H9 (cell line): ENCODE measurements around the gene ARHGAP1. TPM values are rescaled to one million over a fixed set of nuclear protein-coding genes. Genes with fewer than 3 reads are reported as not detected.
A peak's percentile ranks its signal among the peaks of the same experiment; 100 is the strongest.

Experiments
- DNase-seq: peaks from one replicate; pipeline ENCODE4 v3.0.0-alpha.2; 2017
- H2AFZ ChIP-seq: one replicate; pipeline ENCODE4 v1.6.1; 2013; ENCODE audit warnings: mild to moderate bottlenecking, low read length, control low read depth, moderate library complexity
- H2AK5ac ChIP-seq: 2 replicates; pipeline ENCODE4 v1.6.1; 2013; ENCODE audit warnings: low read length, control low read depth, mixed read lengths; ENCODE audit not compliant: insufficient read length
- H2BK120ac ChIP-seq: one replicate; pipeline ENCODE4 v1.6.1; 2013; ENCODE audit warnings: low read depth, mild to moderate bottlenecking, low read length, control low read depth, inconsistent platforms; ENCODE audit not compliant: poor library complexity, severe bottlenecking
- H2BK12ac ChIP-seq: 2 replicates; pipeline ENCODE4 v1.6.1; 2013; ENCODE audit warnings: low read length, control low read depth, mixed read lengths, low read depth; ENCODE audit not compliant: insufficient read length
- H2BK15ac ChIP-seq: 2 replicates; pipeline ENCODE4 v1.6.1; 2013; ENCODE audit warnings: low read depth, low read length, control low read depth
- H2BK20ac ChIP-seq: one replicate; pipeline ENCODE4 v1.6.1; 2013; ENCODE audit warnings: low read depth, mild to moderate bottlenecking, low read length, control low read depth, inconsistent platforms; ENCODE audit not compliant: poor library complexity, severe bottlenecking
- H2BK5ac ChIP-seq: 2 replicates; pipeline ENCODE4 v1.6.1; 2013; ENCODE audit warnings: low read length, control low read depth, mixed read lengths; ENCODE audit not compliant: insufficient read length
- H3K14ac ChIP-seq: 2 replicates; pipeline ENCODE4 v1.6.1; 2013; ENCODE audit warnings: low read length, control low read depth; ENCODE audit not compliant: insufficient read depth
- H3K18ac ChIP-seq: 2 replicates; pipeline ENCODE4 v1.6.1; 2013; ENCODE audit warnings: low read depth, mild to moderate bottlenecking, mixed read lengths, low read length, control low read depth; ENCODE audit not compliant: insufficient read length
- H3K23ac ChIP-seq: 2 replicates; pipeline ENCODE4 v1.6.1; 2013; ENCODE audit warnings: low read length, control low read depth, mixed read lengths, low read depth; ENCODE audit not compliant: insufficient read length
- H3K23me2 ChIP-seq: 2 replicates; pipeline ENCODE4 v1.6.1; 2013; ENCODE audit warnings: low read depth, mild to moderate bottlenecking, mixed read lengths, low read length, control low read depth; ENCODE audit not compliant: insufficient read length, poor library complexity, severe bottlenecking
- H3K27ac ChIP-seq: 2 replicates; pipeline ENCODE4 v1.5.1; 2013; ENCODE audit warnings: low read length, control low read depth, mixed read lengths, low read depth; ENCODE audit not compliant: insufficient read length
- H3K27me3 ChIP-seq: 2 replicates; pipeline ENCODE4 v1.6.1; 2013; ENCODE audit warnings: low read length, control low read depth, inconsistent platforms; ENCODE audit not compliant: insufficient read depth
- H3K4ac ChIP-seq: 2 replicates; pipeline ENCODE4 v1.6.1; 2013; ENCODE audit warnings: low read depth, mild to moderate bottlenecking, control low read depth, inconsistent platforms, low read length, moderate library complexity
- H3K4me1 ChIP-seq: 2 replicates; pipeline ENCODE4 v1.6.1; 2013; ENCODE audit warnings: low read length, control low read depth, inconsistent platforms; ENCODE audit not compliant: insufficient read depth
- H3K4me2 ChIP-seq: 2 replicates; pipeline ENCODE4 v1.6.1; 2013; ENCODE audit warnings: low read length, control low read depth, mixed read lengths; ENCODE audit not compliant: insufficient read length, insufficient read depth
- H3K56ac ChIP-seq: 2 replicates; pipeline ENCODE4 v1.6.1; 2013; ENCODE audit warnings: low read depth, mild to moderate bottlenecking, mixed read lengths, low read length, control low read depth; ENCODE audit not compliant: insufficient read length
- H3K79me1 ChIP-seq: 2 replicates; pipeline ENCODE4 v1.6.1; 2013; ENCODE audit warnings: low read depth, mild to moderate bottlenecking, moderate library complexity, low read length, control low read depth, inconsistent platforms; ENCODE audit not compliant: insufficient read depth, poor library complexity, severe bottlenecking
- H3K79me2 ChIP-seq: 2 replicates; pipeline ENCODE4 v1.6.1; 2013; ENCODE audit warnings: low read length, control low read depth, inconsistent platforms; ENCODE audit not compliant: insufficient read depth
- H3K9ac ChIP-seq: 2 replicates; pipeline ENCODE4 v1.6.1; 2013; ENCODE audit warnings: low read length, control low read depth, mixed read lengths; ENCODE audit not compliant: insufficient read length; ENCODE audit errors: extremely low read depth
- H3K9me3 ChIP-seq: one replicate; pipeline ENCODE4 v1.6.1; 2013; ENCODE audit warnings: low read depth, low read length, inconsistent platforms; ENCODE audit not compliant: control insufficient read depth
- H3T11ph ChIP-seq: one replicate; pipeline ENCODE4 v1.6.1; 2013; ENCODE audit warnings: mild to moderate bottlenecking, low read length, control low read depth, inconsistent platforms
- H4K20me1 ChIP-seq: one replicate; pipeline ENCODE4 v1.6.1; 2013; ENCODE audit not compliant: control insufficient read depth, insufficient read length, insufficient read depth
- H4K5ac ChIP-seq: 2 replicates; pipeline ENCODE4 v1.6.1; 2013; ENCODE audit warnings: low read depth, mild to moderate bottlenecking, mixed read lengths, low read length, control low read depth; ENCODE audit not compliant: insufficient read length
- H4K8ac ChIP-seq: replicated peaks from 2 replicates; pipeline ENCODE4 v1.6.1; 2013; ENCODE audit warnings: low read length, control low read depth, mixed read lengths, low read depth; ENCODE audit not compliant: insufficient read length
- H4K91ac ChIP-seq: 2 replicates; pipeline ENCODE4 v1.6.1; 2013; ENCODE audit warnings: low read depth, mild to moderate bottlenecking, moderate library complexity, mixed read lengths, low read length, control low read depth; ENCODE audit not compliant: insufficient read length
- H3K27ac Mint-ChIP-seq, 3 experiments: 2 replicates in 2 of 3; 3 replicates in 1 of 3; pipeline ENCODE4 v1.8.0; 2020 to 2021; ENCODE audit warnings: mixed read lengths in 3 of 3, mild to moderate bottlenecking in 1 of 3, moderate library complexity in 1 of 3
- H3K27me3 Mint-ChIP-seq: 2 replicates; pipeline ENCODE4 v1.8.0; 2021; ENCODE audit warnings: low read depth, mild to moderate bottlenecking, moderate library complexity, mixed read lengths
- H3K36me3 Mint-ChIP-seq, 3 experiments: 2 replicates in 2 of 3; 3 replicates in 1 of 3; pipeline ENCODE4 v1.8.0; 2020 to 2021; ENCODE audit warnings: low read depth in 3 of 3, mixed read lengths in 3 of 3; ENCODE audit not compliant: insufficient read depth in 1 of 3
- H3K4me1 Mint-ChIP-seq, 2 experiments: 2 replicates each; pipeline ENCODE4 v1.8.0; 2020; ENCODE audit warnings: mixed read lengths in 2 of 2
- H3K4me3 Mint-ChIP-seq, 2 experiments: 2 replicates in 1 of 2; 3 replicates in 1 of 2; pipeline ENCODE4 v1.8.0; 2020 to 2021; ENCODE audit warnings: mild to moderate bottlenecking in 2 of 2, mixed read lengths in 2 of 2, moderate library complexity in 1 of 2
- H3K9me3 Mint-ChIP-seq, 2 experiments: 2 replicates in 1 of 2; 3 replicates in 1 of 2; pipeline ENCODE4 v1.8.0; 2020; ENCODE audit warnings: mild to moderate bottlenecking in 2 of 2, mixed read lengths in 2 of 2, moderate library complexity in 1 of 2
- WGBS: extraction: QIAGEN DNeasy Blood & Tissue Kit; methylation state at CpG from one replicate; pipeline ENCODE4 v1.1.7; 2013; ENCODE audit warnings: missing lambda C conversion rate, low lambda C conversion rate, mixed read lengths; ENCODE audit not compliant: insufficient read length; ENCODE audit errors: extremely low coverage; 5-methylcytosine and 5-hydroxymethylcytosine counted together
- total RNA-seq: library from RNA; stranded (reverse); gene quantifications from 2 replicates; pipeline ENCODE4 v1.2.1, GENCODE V29; 2021
- TF ChIP-seq, protein P1 (sequence below): fragments of 200-600 bp; sonication (generic); conservative IDR thresholded peaks from 3 replicates; pipeline ENCODE4 v1.8.0; 2021; ENCODE audit warnings: antibody characterized with exemption, mild to moderate bottlenecking

ARHGAP1 gene
- total RNA-seq, 1 experiment from 2014 or later: 45.3 TPM

- peaks cover 4 to 25% (median 24%) of the 10 kb centered on the region in 3 experiments; a peak in 6 of 7 replicates for H3K36me3 Mint-ChIP-seq
- no peaks in the 10 kb centered on the region for H3K79me1 ChIP-seq
- H4K8ac ChIP-seq: no peak overlapping the region
- no peak overlapping the region for H2AK5ac ChIP-seq
- no peak overlapping the region for H3K4ac ChIP-seq
- no peaks in the 10 kb centered on the region for H4K20me1 ChIP-seq
- H3K9me3 Mint-ChIP-seq: no peaks in the 10 kb centered on the region
- no peak overlapping the region for H2BK20ac ChIP-seq
- no peak overlapping the region for H2AFZ ChIP-seq
- no peak overlapping the region for H2BK15ac ChIP-seq
- no peak overlapping the region for H3T11ph ChIP-seq
- no peak overlapping the region for H3K9ac ChIP-seq
- TF ChIP-seq, protein P1, sequence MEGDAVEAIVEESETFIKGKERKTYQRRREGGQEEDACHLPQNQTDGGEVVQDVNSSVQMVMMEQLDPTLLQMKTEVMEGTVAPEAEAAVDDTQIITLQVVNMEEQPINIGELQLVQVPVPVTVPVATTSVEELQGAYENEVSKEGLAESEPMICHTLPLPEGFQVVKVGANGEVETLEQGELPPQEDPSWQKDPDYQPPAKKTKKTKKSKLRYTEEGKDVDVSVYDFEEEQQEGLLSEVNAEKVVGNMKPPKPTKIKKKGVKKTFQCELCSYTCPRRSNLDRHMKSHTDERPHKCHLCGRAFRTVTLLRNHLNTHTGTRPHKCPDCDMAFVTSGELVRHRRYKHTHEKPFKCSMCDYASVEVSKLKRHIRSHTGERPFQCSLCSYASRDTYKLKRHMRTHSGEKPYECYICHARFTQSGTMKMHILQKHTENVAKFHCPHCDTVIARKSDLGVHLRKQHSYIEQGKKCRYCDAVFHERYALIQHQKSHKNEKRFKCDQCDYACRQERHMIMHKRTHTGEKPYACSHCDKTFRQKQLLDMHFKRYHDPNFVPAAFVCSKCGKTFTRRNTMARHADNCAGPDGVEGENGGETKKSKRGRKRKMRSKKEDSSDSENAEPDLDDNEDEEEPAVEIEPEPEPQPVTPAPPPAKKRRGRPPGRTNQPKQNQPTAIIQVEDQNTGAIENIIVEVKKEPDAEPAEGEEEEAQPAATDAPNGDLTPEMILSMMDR: no peak
- no CpG with 5 or more reads among the region's 5 CpGs for WGBS
- no peak overlapping the region for H4K5ac ChIP-seq
- H2BK12ac ChIP-seq: no peak overlapping the region
- no peaks in the 10 kb centered on the region for H3K27me3 ChIP-seq
- H3K4me2 ChIP-seq: no peak overlapping the region
- no peak for DNase-seq
- H2BK5ac ChIP-seq: no peak overlapping the region
- H4K91ac ChIP-seq: no peak overlapping the region
- no peaks in the 10 kb centered on the region for H3K79me2 ChIP-seq
- H3K9me3 ChIP-seq: no peaks in the 10 kb centered on the region
- no peak overlapping the region for H3K18ac ChIP-seq
- no peaks in the 10 kb centered on the region for H3K27me3 Mint-ChIP-seq
- H3K23me2 ChIP-seq: no peaks in the 10 kb centered on the region
- no peak overlapping the region for H3K56ac ChIP-seq
- H3K4me1 ChIP-seq: no peaks in the 10 kb centered on the region
- no peaks in the 10 kb centered on the region for H3K4me1 Mint-ChIP-seq
- H2BK120ac ChIP-seq: no peak overlapping the region
- H3K14ac ChIP-seq: no peak overlapping the region
- no peak overlapping the region for H3K4me3 Mint-ChIP-seq
- no peak overlapping the region for H3K27ac ChIP-seq
- 0 out of 7 replicates have a peak overlapping the region, but pooled peaks of 1 of the 3 experiments have one; percentile 32 for H3K27ac Mint-ChIP-seq
- no peak overlapping the region for H3K23ac ChIP-seq
These were observed 64.8 kb downstream of the ARHGAP1 start for GRCh38 chr11:46635557-46636139.
